Ovary (tissue), 3 donors: Measurements from ENCODE around the gene ANKRD44.

Experiments
- EP300 ChIP-seq: sonication (generic); formaldehyde crosslinking; IDR thresholded peaks from one replicate; pipeline ENCODE4 v1.6.1; 2017; ENCODE audit warnings: antibody characterized with exemption
- POLR2A ChIP-seq: fragments of 450-650 bp; IDR thresholded peaks from one replicate; pipeline ENCODE4 v1.6.1; 2017; ENCODE audit warnings: antibody characterized with exemption, mild to moderate bottlenecking, moderate library complexity
- TF ChIP-seq, protein P1 (sequence below), 3 donors: fragments of 450-650 bp in 2 of 3; fragments of 200-600 bp in 1 of 3; IDR thresholded peaks; one replicate each; pipeline versions ENCODE4 v1.5.1 to v1.8.0; 2016 to 2022; ENCODE audit warnings: antibody characterized with exemption in 3 of 3, mild to moderate bottlenecking in 1 of 3
- donor health status: DM: no; HTN: no; CAD: no.

DNA sequence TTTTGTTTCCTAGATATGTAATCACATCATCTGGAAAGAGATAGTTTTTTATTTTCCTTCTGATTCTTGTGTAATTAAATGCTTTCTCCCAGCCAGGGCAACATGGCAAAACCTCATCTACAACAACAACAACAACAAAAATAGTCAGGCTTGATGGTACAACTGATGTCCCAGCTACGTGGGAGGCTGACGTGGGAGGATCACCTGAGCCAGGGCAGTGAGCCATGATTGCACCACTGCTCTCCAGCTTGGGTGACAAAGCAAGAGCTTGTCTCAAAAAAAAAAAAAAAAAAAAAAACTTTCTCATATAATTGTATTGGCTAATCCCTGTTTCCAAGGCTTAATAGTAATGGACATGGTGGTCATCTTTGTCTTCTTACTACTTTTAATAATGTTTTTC, 357.6 kb downstream of the ANKRD44 start:
- TF ChIP-seq POLR2A (no peak), EP300 (no peak)
- TF ChIP-seq, protein P1, sequence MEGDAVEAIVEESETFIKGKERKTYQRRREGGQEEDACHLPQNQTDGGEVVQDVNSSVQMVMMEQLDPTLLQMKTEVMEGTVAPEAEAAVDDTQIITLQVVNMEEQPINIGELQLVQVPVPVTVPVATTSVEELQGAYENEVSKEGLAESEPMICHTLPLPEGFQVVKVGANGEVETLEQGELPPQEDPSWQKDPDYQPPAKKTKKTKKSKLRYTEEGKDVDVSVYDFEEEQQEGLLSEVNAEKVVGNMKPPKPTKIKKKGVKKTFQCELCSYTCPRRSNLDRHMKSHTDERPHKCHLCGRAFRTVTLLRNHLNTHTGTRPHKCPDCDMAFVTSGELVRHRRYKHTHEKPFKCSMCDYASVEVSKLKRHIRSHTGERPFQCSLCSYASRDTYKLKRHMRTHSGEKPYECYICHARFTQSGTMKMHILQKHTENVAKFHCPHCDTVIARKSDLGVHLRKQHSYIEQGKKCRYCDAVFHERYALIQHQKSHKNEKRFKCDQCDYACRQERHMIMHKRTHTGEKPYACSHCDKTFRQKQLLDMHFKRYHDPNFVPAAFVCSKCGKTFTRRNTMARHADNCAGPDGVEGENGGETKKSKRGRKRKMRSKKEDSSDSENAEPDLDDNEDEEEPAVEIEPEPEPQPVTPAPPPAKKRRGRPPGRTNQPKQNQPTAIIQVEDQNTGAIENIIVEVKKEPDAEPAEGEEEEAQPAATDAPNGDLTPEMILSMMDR (IDR thresholded peaks at IDR 0.05): no peak
